Measurements from ENCODE around the gene YES1. TPM values are rescaled to one million over a fixed set of nuclear protein-coding genes. Genes with fewer than 3 reads are reported as not detected.

Gene YES1
- total RNA-seq, 6 donors from 2014 or later, result 24.1 to 118 (median 55.0) TPM

GRCh38 chr18:673317-673716 is 138.7 kb downstream of the YES1 start:
- H3K4me3 ChIP-seq, result no peak overlapping the region
- H3K4me1 ChIP-seq, result no peaks in the 10 kb centered on the region
- H3K27ac ChIP-seq, result no peak overlapping the region
- no peaks in the 10 kb centered on the region for H3K9me3 ChIP-seq
- ATAC-seq (ENCODE audit: low FRiP score in 2 of 2) (no peak), DNase-seq (no peak)
- no peaks in the 10 kb centered on the region for H3K27me3 ChIP-seq
- peaks cover 6 to 81% (median 42%) of the 10 kb centered on the region in 4 donors for H3K36me3 ChIP-seq
- no peak for TF ChIP-seq CTCF (IDR thresholded peaks at IDR 0.05)
- no peak for TF ChIP-seq POLR2A (IDR thresholded peaks at IDR 0.05)
- no peak for TF ChIP-seq POLR2AphosphoS5 (IDR thresholded peaks at IDR 0.05)
- TF ChIP-seq EP300 (IDR thresholded peaks at IDR 0.05), result no peak
- 79 to 82% methylated on average over 3 of the region's 3 CpGs for WGBS, 2 donors

Small RNA genes within 50 kb of the gene (small RNA-seq; reads per million reads assigned to genes)
- gene BOLA2P1 (0 reads per million in 4 donors), gene RNU1-109P (0 reads per million in 4 donors)

Other genes starting within 250 kb of the YES1 start
- gene CETN1, start 231.9 kb downstream of the YES1 start, total RNA-seq, result not detected
- gene CLUL1, start 215.3 kb downstream of the YES1 start, total RNA-seq, result 10 to 100 TPM in 2 of 6 donors, 1 to 10 TPM in 3, not detected in 1; 1.7 to 27.2 (median 3.0) TPM
- 10 to 100 TPM in 2 of 6 donors, 1 to 10 TPM in 3, not detected in 1; 5.2 to 16.3 (median 7.6) TPM for gene TYMS, start 154.6 kb downstream of the YES1 start, total RNA-seq
- gene ENOSF1, start 99.6 kb downstream of the YES1 start, total RNA-seq, result 100 to 1,000 TPM in 3 of 6 donors, 10 to 100 TPM in 3; 66.9 to 296 (median 105) TPM
- gene ADCYAP1, start 92.6 kb upstream of the YES1 start, total RNA-seq, result under 1 TPM in 3 of 6 donors, not detected in 3; 0.20 to 0.44 (median 0.30) TPM